Activated T-helper 2 cell treated with anti-CD3 and anti-CD28 coated beads, Interferon-gamma antibody, Interleukin-2, Interleukin-4, amounts not matched to agents 10 μg/mL and 5 μg/mL and 100 μg/mL, durations not matched to agents 14 hours and 24 hours and 36 hours (primary cell): ENCODE measurements around the gene DNAJC1. TPM values are rescaled to one million over a fixed set of nuclear protein-coding genes. Genes with fewer than 3 reads are reported as not detected.

Experiments
- DNase-seq: peaks from one replicate; pipeline ENCODE4 v3.0.0; 2021; ENCODE audit warnings: low spot score
- H3K27ac Mint-ChIP-seq: one replicate; pipeline ENCODE4 v1.8.0; 2021; ENCODE audit warnings: mixed read lengths
- H3K27me3 Mint-ChIP-seq: one replicate; pipeline ENCODE4 v1.8.0; 2021; ENCODE audit warnings: low read depth, mixed read lengths
- H3K36me3 Mint-ChIP-seq: one replicate; pipeline ENCODE4 v1.8.0; 2021; ENCODE audit warnings: low read depth, mixed read lengths
- H3K4me1 Mint-ChIP-seq: one replicate; pipeline ENCODE4 v1.8.0; 2021; ENCODE audit warnings: low read depth, mixed read lengths
- H3K4me3 Mint-ChIP-seq: one replicate; pipeline ENCODE4 v1.8.0; 2021; ENCODE audit warnings: low read depth, mild to moderate bottlenecking, moderate library complexity, mixed read lengths
- H3K9me3 Mint-ChIP-seq: one replicate; pipeline ENCODE4 v1.8.0; 2021; ENCODE audit warnings: mixed read lengths
- intact Hi-C: fragments of 100-400 bp; cut with micrococcal nuclease; formaldehyde crosslinking; loops from one replicate; pipeline ENCODE4 v1.15.1; 2023
- total RNA-seq: library from RNA; stranded (reverse); gene quantifications from 2 replicates; pipeline ENCODE4 v1.2.3, GENCODE V29; 2022

DNAJC1 gene
- total RNA-seq, 1 donor from 2014 or later, result 24.0 TPM

- Mint-ChIP-seq H3K27ac (no peak overlapping the region), H3K4me3 (no peak overlapping the region), H3K27me3 (no peaks in the 10 kb centered on the region), H3K9me3 (no peaks in the 10 kb centered on the region), H3K4me1 (peaks cover 15% of the 10 kb centered on the region), H3K36me3 (peaks cover 6% of the 10 kb centered on the region)
- no peak for DNase-seq
- intact Hi-C loops, result no loop called here
Observed at GRCh38 chr10:21995557-21995956, 8.0 kb downstream of the DNAJC1 start.

- DNase-seq, result no peak
- Mint-ChIP-seq H3K27me3 (no peaks in the 10 kb centered on the region), H3K4me1 (peaks cover 11% of the 10 kb centered on the region), H3K4me3 (no peak overlapping the region), H3K27ac (no peak overlapping the region), H3K9me3 (no peaks in the 10 kb centered on the region), H3K36me3 (no peaks in the 10 kb centered on the region)
- intact Hi-C loops, result loop anchor here (1.0 to 2.0 kb wide), 2 partner anchors 995 to 1075 kb away; no protein-coding TSS in a partner anchor
Observed at GRCh38 chr10:21993360-21994001, 10.0 kb downstream of the DNAJC1 start.

- H3K9me3 Mint-ChIP-seq, result no peaks in the 10 kb centered on the region
- no peak overlapping the region for H3K27ac Mint-ChIP-seq
- no peak overlapping the region for H3K4me3 Mint-ChIP-seq
- intact Hi-C loops, result loop anchor here (2.0 kb wide), 1 partner anchor 997 kb away; no protein-coding TSS in a partner anchor
- DNase-seq, result no peak
- peaks cover 9% of the 10 kb centered on the region for H3K4me1 Mint-ChIP-seq
- no peaks in the 10 kb centered on the region for H3K36me3 Mint-ChIP-seq
- H3K27me3 Mint-ChIP-seq, result no peaks in the 10 kb centered on the region
Observed at GRCh38 chr10:21991785-21992184, 11.7 kb downstream of the DNAJC1 start.

- H3K9me3 Mint-ChIP-seq, result no peaks in the 10 kb centered on the region
- intact Hi-C loops, result no loop called here
- H3K4me3 Mint-ChIP-seq, result no peak overlapping the region
- no peak for DNase-seq
- H3K27ac Mint-ChIP-seq, result no peak overlapping the region
- H3K36me3 Mint-ChIP-seq, result peaks cover 3% of the 10 kb centered on the region
- no peaks in the 10 kb centered on the region for H3K27me3 Mint-ChIP-seq
- H3K4me1 Mint-ChIP-seq, result peaks cover 7% of the 10 kb centered on the region
Observed at GRCh38 chr10:21990449-21990848, 13.1 kb downstream of the DNAJC1 start.

GRCh38 chr10:21989453-21990154 is 13.9 kb downstream of the DNAJC1 start:
- DNase-seq, result no peak
- H3K4me3 Mint-ChIP-seq, result no peak overlapping the region
- intact Hi-C loops, result no loop called here
- no peaks in the 10 kb centered on the region for H3K27me3 Mint-ChIP-seq
- H3K27ac Mint-ChIP-seq, result peak overlapping the region; percentile 16
- H3K4me1 Mint-ChIP-seq, result peaks cover 7% of the 10 kb centered on the region
- peaks cover 3% of the 10 kb centered on the region for H3K36me3 Mint-ChIP-seq
- H3K9me3 Mint-ChIP-seq, result no peaks in the 10 kb centered on the region

- Mint-ChIP-seq H3K27ac (no peak overlapping the region), H3K9me3 (no peaks in the 10 kb centered on the region), H3K4me1 (peaks cover 2% of the 10 kb centered on the region), H3K27me3 (no peaks in the 10 kb centered on the region), H3K4me3 (no peak overlapping the region), H3K36me3 (peaks cover 3% of the 10 kb centered on the region)
- intact Hi-C loops, result no loop called here
- no peak for DNase-seq
Observed at GRCh38 chr10:21985541-21985940, 18.0 kb downstream of the DNAJC1 start.

- no peak overlapping the region for H3K4me3 Mint-ChIP-seq
- DNase-seq, result no peak
- peaks cover under 1% of the 10 kb centered on the region for H3K36me3 Mint-ChIP-seq
- intact Hi-C loops, result no loop called here
- H3K9me3 Mint-ChIP-seq, result no peaks in the 10 kb centered on the region
- H3K27me3 Mint-ChIP-seq, result no peaks in the 10 kb centered on the region
- H3K4me1 Mint-ChIP-seq, result peaks cover 10% of the 10 kb centered on the region
- H3K27ac Mint-ChIP-seq, result no peak overlapping the region
Observed at GRCh38 chr10:21981118-21981517, 22.4 kb downstream of the DNAJC1 start.

- no peak overlapping the region for H3K4me3 Mint-ChIP-seq
- no peaks in the 10 kb centered on the region for H3K36me3 Mint-ChIP-seq
- peaks cover 10% of the 10 kb centered on the region for H3K4me1 Mint-ChIP-seq
- H3K27me3 Mint-ChIP-seq, result no peaks in the 10 kb centered on the region
- DNase-seq, result no peak
- H3K27ac Mint-ChIP-seq, result no peak overlapping the region
- no peaks in the 10 kb centered on the region for H3K9me3 Mint-ChIP-seq
- intact Hi-C loops, result no loop called here
Observed at GRCh38 chr10:21980691-21981090, 22.8 kb downstream of the DNAJC1 start.

GRCh38 chr10:21978191-21978862 is 25.2 kb downstream of the DNAJC1 start:
- intact Hi-C loops, result no loop called here
- Mint-ChIP-seq H3K9me3 (no peaks in the 10 kb centered on the region), H3K4me3 (no peak overlapping the region), H3K27me3 (no peaks in the 10 kb centered on the region), H3K27ac (no peak overlapping the region), H3K36me3 (no peaks in the 10 kb centered on the region), H3K4me1 (peaks cover 10% of the 10 kb centered on the region)
- DNase-seq, result no peak

- Mint-ChIP-seq H3K4me1 (peaks cover 13% of the 10 kb centered on the region), H3K4me3 (no peak overlapping the region), H3K27ac (no peak overlapping the region), H3K27me3 (no peaks in the 10 kb centered on the region), H3K9me3 (no peaks in the 10 kb centered on the region), H3K36me3 (no peaks in the 10 kb centered on the region)
- intact Hi-C loops, result no loop called here
- no peak for DNase-seq
Observed at GRCh38 chr10:21976739-21977138, 26.8 kb downstream of the DNAJC1 start.

GRCh38 chr10:21976280-21976679 is 27.2 kb downstream of the DNAJC1 start:
- H3K4me1 Mint-ChIP-seq, result peaks cover 13% of the 10 kb centered on the region
- no peak overlapping the region for H3K4me3 Mint-ChIP-seq
- H3K27ac Mint-ChIP-seq, result no peak overlapping the region
- no peak for DNase-seq
- H3K27me3 Mint-ChIP-seq, result no peaks in the 10 kb centered on the region
- H3K36me3 Mint-ChIP-seq, result no peaks in the 10 kb centered on the region
- intact Hi-C loops, result no loop called here
- no peaks in the 10 kb centered on the region for H3K9me3 Mint-ChIP-seq

GRCh38 chr10:21975378-21975990 is 28.0 kb downstream of the DNAJC1 start:
- intact Hi-C loops, result no loop called here
- Mint-ChIP-seq H3K27ac (no peak overlapping the region), H3K4me1 (peaks cover 13% of the 10 kb centered on the region), H3K9me3 (no peaks in the 10 kb centered on the region), H3K4me3 (no peak overlapping the region), H3K27me3 (no peaks in the 10 kb centered on the region), H3K36me3 (no peaks in the 10 kb centered on the region)
- no peak for DNase-seq

- no peaks in the 10 kb centered on the region for H3K27me3 Mint-ChIP-seq
- peaks cover 3% of the 10 kb centered on the region for H3K4me1 Mint-ChIP-seq
- H3K27ac Mint-ChIP-seq, result no peak overlapping the region
Observed at GRCh38 chr10:21972584-21972983, 30.9 kb downstream of the DNAJC1 start.

More at GRCh38 chr10:21972584-21972983, 30.9 kb downstream of the DNAJC1 start:
- no peak for DNase-seq
- Mint-ChIP-seq H3K36me3 (no peaks in the 10 kb centered on the region), H3K9me3 (no peaks in the 10 kb centered on the region), H3K4me3 (no peak overlapping the region)
- intact Hi-C loops, result no loop called here
